Muscle layer of duodenum (tissue), 2 donors: ENCODE results near the gene DIP2C.
"Not testable (repeated sequence)": the region's sequence is repeated elsewhere in the genome, so short reads cannot be mapped to it uniquely, and the experiment has no call there.

Source experiments
- H3K27ac ChIP-seq: one replicate; pipeline ENCODE4 v1.7.0; 2013; ENCODE audit warnings: mild to moderate bottlenecking, low read length
- H3K27me3 ChIP-seq: one replicate; pipeline ENCODE4 v1.7.0; 2013; ENCODE audit warnings: low read depth, mild to moderate bottlenecking, control low read depth, low read length
- H3K36me3 ChIP-seq, 2 donors: one replicate each; pipeline ENCODE4 v1.7.0; 2013; ENCODE audit warnings: low read length in 2 of 2, control low read depth in 1 of 2, mild to moderate bottlenecking in 1 of 2; ENCODE audit not compliant: insufficient read depth in 2 of 2, control insufficient read depth in 1 of 2
- H3K4me1 ChIP-seq, 2 donors: one replicate each; pipeline ENCODE4 v1.7.0; 2013; ENCODE audit warnings: low read length in 2 of 2, mild to moderate bottlenecking in 2 of 2, control low read depth in 1 of 2, moderate library complexity in 1 of 2; ENCODE audit not compliant: insufficient read depth in 2 of 2, control insufficient read depth in 1 of 2
- H3K4me3 ChIP-seq, 2 donors: one replicate each; pipeline ENCODE4 v1.7.0; 2013; ENCODE audit warnings: low read length in 2 of 2, low read depth in 1 of 2, mild to moderate bottlenecking in 1 of 2
- H3K9me3 ChIP-seq, 2 donors: one replicate each; pipeline ENCODE4 v1.7.0; 2013; ENCODE audit warnings: low read length in 2 of 2, control low read depth in 1 of 2, mild to moderate bottlenecking in 1 of 2; ENCODE audit not compliant: control insufficient read depth in 1 of 2
- donor health status: healthy.

Gene DIP2C

GRCh38 chr10:717458-717857 lies 28.0 kb upstream of the DIP2C start:
- Histone ChIP-seq H3K4me3 (no peak overlapping the region), H3K4me1 (no peaks in the 10 kb centered on the region), H3K9me3 (peaks cover 9 to 10% of the 10 kb centered on the region in 2 donors), H3K36me3 (no peaks in the 10 kb centered on the region), H3K27ac (no peak overlapping the region), H3K27me3 (no peaks in the 10 kb centered on the region)

DNA sequence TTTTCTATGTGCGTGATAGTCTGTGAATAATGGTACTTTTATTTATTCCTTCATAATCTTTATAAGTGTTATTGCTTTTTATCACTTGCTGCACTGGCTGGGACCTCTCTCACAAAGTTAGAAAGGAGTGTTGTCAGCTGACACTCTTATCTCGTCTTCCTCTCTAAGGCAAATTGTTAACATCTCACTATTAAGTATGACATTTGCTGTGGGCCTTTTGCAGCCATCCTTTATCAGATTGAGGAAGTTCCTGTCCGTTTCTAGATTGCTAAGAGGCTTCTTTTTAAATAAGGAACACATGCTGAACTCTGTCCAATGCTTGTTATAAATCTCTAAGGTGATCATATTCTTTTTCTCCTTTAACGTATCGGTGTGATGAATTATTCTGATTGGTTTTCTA lies 27.4 kb upstream of the DIP2C start:
- Histone ChIP-seq H3K4me1 (no peaks in the 10 kb centered on the region), H3K4me3 (no peak overlapping the region), H3K36me3 (no peaks in the 10 kb centered on the region), H3K9me3 (peaks cover 9 to 10% of the 10 kb centered on the region in 2 donors), H3K27ac (no peak overlapping the region), H3K27me3 (no peaks in the 10 kb centered on the region)

- H3K4me1 ChIP-seq: no peaks in the 10 kb centered on the region
- no peaks in the 10 kb centered on the region for H3K27me3 ChIP-seq
- no peak overlapping the region for H3K27ac ChIP-seq
- peaks cover 9 to 10% of the 10 kb centered on the region in 2 donors for H3K9me3 ChIP-seq
- no peaks in the 10 kb centered on the region for H3K36me3 ChIP-seq
- H3K4me3 ChIP-seq: no peak overlapping the region
Measured at GRCh38 chr10:714214-714613, 24.7 kb upstream of the DIP2C start.

- no peaks in the 10 kb centered on the region for H3K4me1 ChIP-seq
- no peaks in the 10 kb centered on the region for H3K36me3 ChIP-seq
- no peaks in the 10 kb centered on the region for H3K27me3 ChIP-seq
- peaks cover 9 to 10% of the 10 kb centered on the region in 2 donors for H3K9me3 ChIP-seq
- no peak overlapping the region for H3K4me3 ChIP-seq
- H3K27ac ChIP-seq: no peak overlapping the region
Measured at GRCh38 chr10:712575-712974, 23.1 kb upstream of the DIP2C start.

DNA sequence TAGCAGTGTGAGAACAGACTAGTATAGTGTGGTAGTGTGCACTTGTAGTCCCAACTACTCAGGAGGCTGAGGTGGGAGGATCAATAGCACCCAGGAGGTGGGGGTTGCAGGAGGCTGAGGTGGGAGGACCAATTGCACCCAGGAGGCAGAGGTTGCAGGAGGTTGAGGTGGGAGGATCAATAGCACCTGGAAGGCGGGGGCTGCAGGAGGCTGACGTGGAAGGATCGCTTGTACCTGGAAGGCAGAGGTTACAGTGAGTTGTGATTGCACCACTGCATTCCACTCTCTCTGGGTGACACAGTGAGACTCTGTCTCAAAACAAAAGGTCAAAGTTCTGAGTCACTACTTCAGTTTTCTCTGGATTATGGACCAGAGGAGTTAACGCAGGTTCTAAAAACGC lies 22.6 kb upstream of the DIP2C start:
- Histone ChIP-seq H3K4me1 (no peaks in the 10 kb centered on the region), H3K27ac (no peak overlapping the region), H3K27me3 (no peaks in the 10 kb centered on the region), H3K4me3 (no peak overlapping the region), H3K36me3 (no peaks in the 10 kb centered on the region), H3K9me3 (peaks cover 9 to 10% of the 10 kb centered on the region in 2 donors)

DNA sequence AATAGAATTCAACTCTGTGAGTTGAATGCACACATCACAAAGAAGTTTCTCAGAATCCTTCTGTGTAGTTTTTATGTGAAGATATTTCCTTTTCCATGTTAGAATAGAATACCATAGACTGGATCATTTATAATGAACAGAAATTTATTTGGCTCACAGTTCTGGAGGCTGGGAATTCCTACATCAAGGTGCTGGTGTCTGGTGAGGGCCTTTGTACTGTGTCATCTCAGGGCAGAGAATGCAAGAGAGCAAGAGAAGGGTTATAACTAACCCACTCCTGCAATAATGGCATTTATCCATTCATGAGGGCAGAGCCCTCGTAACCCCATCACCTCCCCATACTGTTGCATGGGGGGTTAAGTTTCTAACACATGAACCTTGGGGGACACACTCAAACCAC lies 18.4 kb upstream of the DIP2C start:
- Histone ChIP-seq H3K27ac (no peak overlapping the region), H3K4me1 (no peaks in the 10 kb centered on the region), H3K4me3 (no peak overlapping the region), H3K9me3 (peaks cover 0 to 6% of the 10 kb centered on the region in 2 donors), H3K27me3 (no peaks in the 10 kb centered on the region), H3K36me3 (no peaks in the 10 kb centered on the region)

GRCh38 chr10:707456-707855 lies 18.0 kb upstream of the DIP2C start:
- Histone ChIP-seq H3K9me3 (peaks cover 0 to 9% of the 10 kb centered on the region in 2 donors), H3K4me1 (no peaks in the 10 kb centered on the region), H3K4me3 (no peak overlapping the region), H3K36me3 (no peaks in the 10 kb centered on the region), H3K27me3 (no peaks in the 10 kb centered on the region), H3K27ac (no peak overlapping the region)

DNA sequence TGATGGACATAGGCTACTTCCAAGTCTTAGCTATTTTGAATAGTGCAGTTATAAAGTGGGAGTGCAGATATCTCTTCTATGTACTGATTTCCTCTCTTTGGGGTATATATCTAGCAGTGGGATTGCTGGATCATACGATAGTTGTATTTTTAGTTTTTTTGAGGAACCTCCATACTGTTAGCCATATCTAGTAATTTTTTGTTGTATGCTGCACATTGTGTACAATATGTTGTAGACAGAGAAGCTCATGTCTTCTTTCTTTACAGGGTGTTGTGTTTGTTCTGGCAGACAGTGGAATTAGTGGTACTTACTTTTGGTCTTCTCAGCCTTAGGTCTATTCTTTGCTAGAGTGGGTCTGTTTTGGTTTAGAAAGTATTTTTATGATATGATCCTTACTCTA lies 13.7 kb upstream of the DIP2C start:
- Histone ChIP-seq H3K9me3 (peaks cover 0 to 9% of the 10 kb centered on the region in 2 donors), H3K4me3 (no peak overlapping the region), H3K27ac (no peak overlapping the region), H3K27me3 (no peaks in the 10 kb centered on the region), H3K36me3 (no peaks in the 10 kb centered on the region), H3K4me1 (no peaks in the 10 kb centered on the region)

DNA sequence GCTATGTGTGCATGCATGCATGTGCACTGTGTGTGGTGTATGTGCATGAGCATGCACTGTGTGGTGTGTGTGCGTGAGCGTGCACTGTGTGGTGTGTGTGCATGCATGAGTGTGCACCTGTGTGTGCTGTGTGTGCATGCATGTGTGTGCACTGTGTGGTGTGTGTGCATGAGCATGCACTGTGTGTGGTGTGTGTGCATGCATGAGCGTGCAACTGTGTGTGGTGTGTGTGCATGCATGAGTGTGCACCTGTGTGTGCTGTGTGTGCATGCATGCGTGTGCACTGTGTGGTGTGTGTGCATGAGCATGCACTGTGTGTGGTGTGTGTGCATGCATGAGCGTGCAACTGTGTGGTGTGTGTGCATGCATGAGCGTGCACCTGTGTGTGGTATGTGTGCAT lies 10.7 kb upstream of the DIP2C start:
- not testable (repeated sequence) for H3K9me3 ChIP-seq, H3K27me3 ChIP-seq, H3K4me3 ChIP-seq, H3K4me1 ChIP-seq, H3K27ac ChIP-seq, H3K36me3 ChIP-seq

DNA sequence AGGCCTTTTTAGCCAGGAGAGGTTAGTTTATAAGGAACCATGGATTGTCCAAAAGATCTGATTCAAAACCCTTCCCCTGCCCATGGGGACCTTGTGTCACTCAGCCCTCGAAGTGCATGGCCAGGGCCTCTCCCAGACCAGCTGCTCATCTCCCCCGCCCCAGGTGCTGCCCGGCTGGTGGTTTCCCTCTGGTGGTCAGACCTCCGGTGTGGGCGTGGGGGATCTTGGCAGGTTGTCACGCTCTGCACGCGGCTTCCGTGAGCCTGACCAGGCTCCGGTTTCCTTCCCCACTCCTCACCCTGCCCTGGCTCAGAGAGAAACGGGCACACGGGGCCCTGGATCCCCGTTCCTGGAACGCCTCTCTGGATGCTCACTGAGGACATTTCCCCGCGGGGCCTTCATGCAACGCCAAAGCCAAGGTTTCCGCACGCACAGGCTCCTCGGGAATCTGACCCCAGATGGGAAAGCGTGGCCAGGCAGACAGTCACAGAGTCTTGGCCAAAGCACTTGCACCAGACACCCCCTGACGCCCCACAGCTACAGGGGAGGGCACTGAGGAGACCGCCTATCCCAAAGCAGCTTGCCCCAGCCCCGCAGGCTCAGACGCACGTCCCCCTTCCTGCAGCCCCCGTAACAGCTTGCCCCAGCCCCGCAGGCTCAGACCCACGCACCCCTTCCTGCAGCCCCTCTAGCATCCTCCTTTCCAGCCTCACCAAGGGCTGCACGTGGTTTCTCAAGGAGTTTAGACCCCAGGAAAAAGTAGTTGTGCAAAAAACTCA lies 7.8 kb upstream of the DIP2C start:
- Histone ChIP-seq H3K27ac (no peak overlapping the region), H3K27me3 (no peaks in the 10 kb centered on the region), H3K9me3 (no peaks in the 10 kb centered on the region), H3K4me3 (no peak overlapping the region), H3K36me3 (no peaks in the 10 kb centered on the region), H3K4me1 (no peaks in the 10 kb centered on the region)

- Histone ChIP-seq H3K4me3 (no peak overlapping the region), H3K36me3 (no peaks in the 10 kb centered on the region), H3K27ac (no peak overlapping the region), H3K9me3 (no peaks in the 10 kb centered on the region), H3K27me3 (no peaks in the 10 kb centered on the region), H3K4me1 (no peaks in the 10 kb centered on the region)
Measured at GRCh38 chr10:695396-695795, 5.9 kb upstream of the DIP2C start.

- Histone ChIP-seq H3K27ac (no peak overlapping the region), H3K4me1 (no peaks in the 10 kb centered on the region), H3K9me3 (no peaks in the 10 kb centered on the region), H3K4me3 (no peak overlapping the region), H3K27me3 (no peaks in the 10 kb centered on the region), H3K36me3 (no peaks in the 10 kb centered on the region)
Measured at GRCh38 chr10:693506-693905, 4.0 kb upstream of the DIP2C start.
